HG02623 (cell line): ENCODE measurements around the gene VWA5B1.
A peak's percentile ranks its signal among the peaks of the same experiment; 100 is the strongest.

Experiments used
- ATAC-seq: cut with Tn5 transposase; IDR thresholded peaks from one replicate; pipeline ENCODE4 v1.9.1; 2021; ENCODE audit warnings: moderate library complexity; ENCODE audit not compliant: unreplicated experiment

The VWA5B1 gene

DNA sequence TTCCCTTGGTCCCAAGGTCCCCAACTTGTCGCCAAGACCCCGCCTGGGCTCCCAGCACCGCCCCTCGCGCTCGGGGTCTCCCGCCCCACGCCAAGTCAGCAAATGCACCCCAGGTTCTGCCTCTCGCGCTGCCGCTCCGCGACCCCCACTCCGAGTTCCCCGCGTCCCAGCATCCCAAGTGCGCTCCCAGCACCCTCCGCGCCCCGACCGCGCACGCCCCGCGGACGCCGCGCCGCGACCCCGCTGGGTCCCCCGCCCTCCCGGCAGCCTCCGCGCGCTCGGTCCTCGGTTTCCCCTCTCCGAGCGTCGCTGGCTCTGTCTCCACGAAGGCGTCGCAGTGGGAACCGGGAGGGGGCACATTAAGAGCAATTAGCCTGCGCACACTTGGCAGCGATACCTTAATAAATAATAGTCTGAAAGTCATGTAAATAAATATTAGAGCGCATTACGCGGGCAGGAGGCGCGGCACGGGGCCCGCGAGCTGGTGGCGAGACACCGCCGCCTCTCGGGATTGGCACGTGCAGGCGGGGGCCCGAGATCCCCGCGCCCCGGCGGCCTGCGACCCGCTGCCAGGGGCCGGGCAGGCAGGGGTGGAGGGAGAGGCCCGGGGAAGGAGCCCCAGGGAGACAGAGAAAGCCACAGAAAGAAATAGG lies 75.9 kb downstream of the VWA5B1 start:
- no peak for ATAC-seq

DNA sequence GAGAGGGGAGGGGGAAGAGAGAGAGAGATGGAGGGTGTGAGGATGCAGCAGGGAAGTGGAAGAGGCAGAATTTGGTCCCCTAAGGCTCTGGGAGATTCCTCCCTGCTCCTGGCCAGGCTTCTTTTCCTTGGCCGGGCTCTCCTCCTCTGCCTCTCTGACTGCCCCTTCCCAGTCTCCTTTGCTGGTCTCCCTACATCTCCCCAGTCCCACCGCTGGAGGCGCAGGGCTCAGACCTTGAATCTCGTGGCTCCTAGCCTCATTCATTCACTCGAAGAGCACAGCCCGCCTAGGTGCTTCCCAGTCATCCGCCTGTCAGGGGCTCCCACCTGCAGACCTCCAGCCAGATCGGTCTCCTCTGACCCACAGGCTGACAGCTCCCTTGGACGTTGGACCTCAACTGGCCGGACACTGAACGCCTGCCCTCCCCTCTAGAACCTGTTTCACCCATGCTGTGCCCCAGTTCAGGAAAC lies 76.5 kb downstream of the VWA5B1 start:
- ATAC-seq = no peak

- ATAC-seq = no peak
Observed at GRCh38 chr1:20367626-20368025, 77.0 kb downstream of the VWA5B1 start.

GRCh38 chr1:20368866-20369470 lies 78.3 kb downstream of the VWA5B1 start:
- ATAC-seq = no peak

- ATAC-seq = no peak
Observed at GRCh38 chr1:20370698-20371097, 80.0 kb downstream of the VWA5B1 start.

DNA sequence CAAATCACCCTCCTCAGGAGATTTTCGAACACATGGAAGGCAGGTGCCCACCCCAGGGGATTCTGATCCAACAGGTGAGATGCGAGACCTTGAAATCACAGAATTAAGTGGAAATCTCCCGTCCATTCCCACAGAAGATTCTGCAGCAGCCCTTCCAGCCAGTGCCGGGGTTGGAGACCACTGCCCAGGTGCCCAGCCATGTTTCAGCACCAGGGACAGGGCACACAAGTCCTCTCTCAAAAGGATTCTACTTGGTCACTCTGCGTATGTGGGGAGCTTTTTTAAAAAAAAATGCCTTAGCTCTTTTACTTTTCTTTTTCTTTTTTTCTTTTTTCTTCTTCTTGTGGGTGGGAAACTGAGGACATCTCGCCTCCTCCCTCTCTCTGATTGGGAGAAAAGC lies 80.7 kb downstream of the VWA5B1 start:
- ATAC-seq = no peak

DNA sequence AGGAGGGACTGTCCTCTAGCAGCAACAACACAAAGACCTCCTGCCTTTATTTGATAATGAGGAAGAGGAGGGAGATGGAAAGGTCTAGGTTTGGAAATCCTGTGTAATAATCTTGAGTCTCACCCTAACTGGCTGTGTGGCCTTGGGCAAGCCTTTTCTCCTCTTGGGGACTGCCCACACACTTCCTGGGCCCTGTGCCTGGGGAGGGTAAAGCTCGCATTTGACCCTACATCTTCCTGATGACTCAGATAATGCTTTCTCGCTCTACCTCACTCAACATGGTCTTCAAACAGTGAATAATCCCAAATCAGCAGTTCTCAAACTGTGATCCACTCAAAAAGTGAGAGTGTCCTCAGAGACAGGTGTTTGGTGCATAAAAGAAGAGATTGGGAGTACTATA lies 81.2 kb downstream of the VWA5B1 start:
- no peak for ATAC-seq

GRCh38 chr1:20372676-20373075 lies 82.0 kb downstream of the VWA5B1 start:
- no peak for ATAC-seq

GRCh38 chr1:20373286-20373685 lies 82.6 kb downstream of the VWA5B1 start:
- no peak for ATAC-seq

DNA sequence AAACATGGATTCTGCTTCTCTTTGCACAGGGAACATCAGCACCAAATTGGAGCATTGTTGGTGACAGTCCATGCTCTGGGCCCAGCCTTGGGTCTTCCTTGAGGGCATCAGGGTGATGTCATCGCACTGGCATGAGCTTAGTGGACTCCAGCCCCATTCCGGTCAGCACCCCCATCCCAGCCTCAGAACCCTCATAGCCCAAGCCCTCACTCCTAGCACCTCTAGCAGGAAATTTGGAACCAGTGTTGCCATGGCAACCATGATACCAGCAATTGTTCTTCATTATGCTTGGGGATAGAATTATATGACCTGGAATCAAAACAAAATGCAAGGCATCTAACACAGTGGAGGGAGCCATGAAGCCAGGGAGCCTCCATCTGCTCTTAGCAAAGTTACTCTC lies 83.1 kb downstream of the VWA5B1 start:
- no peak for ATAC-seq

DNA sequence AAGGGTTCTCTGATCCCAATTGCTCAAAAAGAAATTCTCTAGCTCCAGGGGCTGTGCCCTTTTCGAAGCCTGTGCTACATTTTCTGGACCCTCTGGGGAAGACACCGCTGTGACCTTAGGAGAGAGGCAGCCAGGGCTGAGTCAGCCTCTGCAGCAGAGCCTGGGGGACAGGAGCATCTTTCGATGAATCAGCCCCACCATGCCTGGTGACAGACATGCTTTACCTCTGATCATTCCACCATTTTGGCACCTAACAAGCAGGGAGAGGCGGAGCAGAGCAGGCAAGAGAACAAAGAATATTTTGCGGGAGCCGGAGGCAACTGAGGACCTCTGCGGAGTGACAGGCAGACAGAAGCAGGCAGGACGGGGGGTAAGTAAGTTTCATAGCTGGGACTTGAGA lies 84.9 kb downstream of the VWA5B1 start:
- no peak for ATAC-seq

DNA sequence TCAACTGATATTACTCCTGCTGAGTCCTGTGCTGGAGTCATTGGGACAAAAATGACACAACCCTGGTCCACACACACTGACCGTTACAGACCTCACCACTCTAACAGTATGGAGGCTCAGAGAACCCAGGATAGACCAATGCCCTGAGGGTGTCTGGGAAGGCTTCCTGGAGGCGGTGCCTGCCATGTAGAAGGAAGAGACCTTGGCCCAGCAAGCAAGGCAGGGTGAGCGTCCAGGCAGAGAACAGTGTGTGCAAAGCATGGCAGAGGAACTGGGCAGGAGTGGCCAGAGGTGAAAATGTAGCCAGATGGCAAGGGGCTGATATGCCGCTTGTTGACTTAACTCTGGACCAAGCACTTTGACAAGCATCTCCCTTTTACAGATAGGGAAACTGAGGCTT lies 85.5 kb downstream of the VWA5B1 start:
- no peak for ATAC-seq

- ATAC-seq = peak; percentile 43
Observed at GRCh38 chr1:20376880-20377494, 86.3 kb downstream of the VWA5B1 start.

GRCh38 chr1:20377516-20378270 lies 87.0 kb downstream of the VWA5B1 start:
- ATAC-seq = no peak

DNA sequence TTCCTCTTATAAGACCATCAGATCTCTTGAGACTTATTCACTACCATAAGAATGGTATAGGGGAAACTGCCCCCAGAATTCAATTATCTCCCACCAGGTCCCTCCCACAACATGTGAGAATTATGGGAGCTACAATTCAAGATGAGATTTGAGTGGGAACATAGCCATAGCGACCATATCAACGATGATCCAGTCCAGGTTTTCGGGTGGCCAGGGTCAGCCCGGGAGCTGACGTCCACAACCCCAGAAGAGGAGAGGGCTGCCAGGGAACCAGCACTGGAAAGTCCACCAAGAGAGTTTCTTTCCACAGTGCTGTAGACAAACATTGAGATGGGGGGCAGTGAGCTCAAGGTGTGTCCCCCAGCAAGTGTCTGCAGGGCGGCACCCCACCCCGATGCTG lies 88.4 kb downstream of the VWA5B1 start:
- no peak for ATAC-seq

- no peak for ATAC-seq
Observed at GRCh38 chr1:20380175-20380574, 89.5 kb downstream of the VWA5B1 start.

GRCh38 chr1:20380616-20381035 lies 90.0 kb downstream of the VWA5B1 start:
- no peak for ATAC-seq

- no peak for ATAC-seq
Observed at GRCh38 chr1:20381045-20381641, 90.5 kb downstream of the VWA5B1 start.

DNA sequence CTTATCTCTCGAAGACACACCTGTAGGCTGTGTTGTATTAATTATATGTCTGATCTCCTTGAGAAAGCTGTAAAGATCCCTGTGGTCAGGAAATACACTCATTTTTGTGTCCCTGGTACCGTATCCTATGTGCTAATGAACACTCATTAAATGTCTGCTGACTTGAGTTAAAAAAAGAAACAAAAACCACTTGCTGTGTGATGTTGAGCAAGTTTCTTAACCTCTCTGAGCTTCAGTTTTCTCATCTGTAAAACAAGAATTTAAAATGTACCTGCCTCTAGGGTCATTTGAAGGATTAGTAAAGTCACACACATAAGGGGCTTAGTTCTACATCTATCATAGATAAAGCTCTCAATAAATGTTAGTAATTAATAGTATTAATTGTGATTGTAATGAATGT lies 91.3 kb downstream of the VWA5B1 start:
- ATAC-seq = no peak

DNA sequence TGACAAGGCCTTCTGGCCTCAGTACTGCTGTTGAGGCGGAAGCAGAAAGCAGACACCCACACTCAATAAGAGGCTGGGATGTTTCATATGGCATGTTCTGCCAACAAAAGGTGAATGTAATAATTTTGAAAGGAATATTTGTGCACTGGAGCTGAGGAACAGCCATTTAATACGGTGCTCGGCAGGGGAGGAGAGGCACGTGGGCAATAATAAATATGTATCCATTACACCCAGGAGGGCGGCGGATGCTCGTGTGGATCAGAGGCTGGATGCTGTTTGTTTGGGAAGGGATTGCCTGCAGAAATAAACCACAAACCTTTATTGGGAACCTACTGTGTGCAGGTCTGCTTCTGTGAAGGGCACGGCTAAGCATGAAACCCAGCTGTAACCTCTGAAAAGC lies 92.0 kb downstream of the VWA5B1 start:
- no peak for ATAC-seq

GRCh38 chr1:20383631-20384030 lies 93.0 kb downstream of the VWA5B1 start:
- no peak for ATAC-seq
